Bone marrow (tissue), 2 donors: ENCODE data around the gene DHRS7B.

Experiments
- DNase-seq, 2 donors: peaks; one replicate each; lab custom pipeline; 2025; lab: John Stamatoyannopoulos, UW

Gene DHRS7B

GRCh38 chr17:21239680-21240368 lies 113.1 kb downstream of the DHRS7B start:
- no peak for DNase-seq

- DNase-seq: no peak
These were observed 113.7 kb downstream of the DHRS7B start for GRCh38 chr17:21240369-21241055.
